HepG2 (cell line): ENCODE measurements around the gene SUN5. TPM values are rescaled to one million over a fixed set of nuclear protein-coding genes. Genes with fewer than 3 reads are reported as not detected.
A peak's percentile ranks its signal among the peaks of the same experiment; 100 is the strongest.

Experiments
- AKAP8 ChIP-seq: sonication (generic); formaldehyde crosslinking; IDR thresholded peaks from 2 replicates; pipeline ENCODE4 v1.5.1; 2020; ENCODE audit warnings: mild to moderate bottlenecking, missing genetic modification reagents
- ARHGAP35 ChIP-seq: sonication (generic); formaldehyde crosslinking; IDR thresholded peaks from 2 replicates; pipeline ENCODE4 v1.9.0; 2022; ENCODE audit warnings: mild to moderate bottlenecking, inconsistent platforms, moderate library complexity, missing genetic modification reagents, borderline replicate concordance
- CAMTA2 ChIP-seq: sonication (generic); formaldehyde crosslinking; IDR thresholded peaks from 2 replicates; pipeline ENCODE4 v1.4.0; 2020; ENCODE audit warnings: mild to moderate bottlenecking, missing genetic modification reagents, borderline replicate concordance
- GABPA ChIP-seq, 2 experiments: IDR thresholded peaks; 2 replicates each; pipeline ENCODE4 v1.6.1; 2011 to 2016; ENCODE audit warnings: low read depth in 2 of 2, low read length in 1 of 2, missing biosample characterization in 1 of 2, missing genetic modification characterization in 1 of 2
- HNF4A ChIP-seq: sonication (generic); formaldehyde crosslinking; IDR thresholded peaks from 2 replicates; pipeline ENCODE4 v1.4.0; 2020; ENCODE audit warnings: missing genetic modification reagents
- IKZF5 ChIP-seq: IDR thresholded peaks from 2 replicates; pipeline ENCODE4 v1.6.1; 2018; ENCODE audit warnings: missing genetic modification reagents, mild to moderate bottlenecking, missing compliant biosample characterization
- SMC3 ChIP-seq: IDR thresholded peaks from 2 replicates; pipeline ENCODE4 v1.6.1; 2011; ENCODE audit warnings: low read length, improper control_type of control experiment
- SRSF9 ChIP-seq: fragments of 200-400 bp; formaldehyde crosslinking; IDR thresholded peaks from 2 replicates; pipeline ENCODE4 v1.6.1; 2018; ENCODE audit warnings: borderline replicate concordance, mild to moderate bottlenecking, low read depth, low read length; ENCODE audit not compliant: insufficient read depth, poor library complexity, severe bottlenecking
- TSC22D2 ChIP-seq: sonication (generic); formaldehyde crosslinking; IDR thresholded peaks from 2 replicates; pipeline ENCODE4 v1.5.1; 2020; ENCODE audit warnings: missing genetic modification reagents, mild to moderate bottlenecking, borderline replicate concordance
- ZBTB3 ChIP-seq: sonication (generic); formaldehyde crosslinking; IDR thresholded peaks from 2 replicates; pipeline ENCODE4 v1.4.0; 2020; ENCODE audit warnings: low read depth, mild to moderate bottlenecking, moderate library complexity, missing genetic modification reagents, borderline replicate concordance
- ZNF484 ChIP-seq: sonication (generic); formaldehyde crosslinking; IDR thresholded peaks from 2 replicates; pipeline ENCODE4 v1.5.1; 2020; ENCODE audit warnings: mild to moderate bottlenecking, low read depth, missing genetic modification reagents, borderline replicate concordance
- ZNF652 ChIP-seq: IDR thresholded peaks from 2 replicates; pipeline ENCODE4 v1.6.1; 2016; ENCODE audit warnings: low read depth, borderline replicate concordance
- ZNF674 ChIP-seq: sonication (generic); formaldehyde crosslinking; IDR thresholded peaks from 2 replicates; pipeline ENCODE4 v1.5.0; 2020; ENCODE audit warnings: low read depth, mild to moderate bottlenecking, missing genetic modification reagents
- ZNF772 ChIP-seq: sonication (generic); formaldehyde crosslinking; IDR thresholded peaks from 2 replicates; pipeline ENCODE4 v1.5.0; 2020; ENCODE audit warnings: mild to moderate bottlenecking, missing genetic modification reagents
- ZNF792 ChIP-seq: IDR thresholded peaks from 2 replicates; pipeline ENCODE4 v1.6.1; 2016
- ZXDC ChIP-seq: sonication (generic); formaldehyde crosslinking; IDR thresholded peaks from 2 replicates; pipeline ENCODE4 v1.5.0; 2020; ENCODE audit warnings: mild to moderate bottlenecking, missing genetic modification reagents
- polyA plus RNA-seq, 8 experiments: library from polyadenylated mRNA; depleted of rRNA in 3 of 8; stranded (reverse) in 7 of 8; unstranded in 1 of 8; fragments of >200 nt; fragmentation: Illumina TruSeq in 4 of 8; extraction: Trizol in 4 of 8; gene quantifications; 2 replicates each; pipeline versions ENCODE4 v1.2.1 to v1.2.3, GENCODE V29; 2011 to 2016; ENCODE audit warnings: low read depth in 4 of 8, missing spikeins in 1 of 8, mixed read lengths in 1 of 8; ENCODE audit not compliant: insufficient read depth in 1 of 8
- total RNA-seq, 5 experiments: library from RNA; depleted of rRNA; stranded (reverse); fragments of >200 nt; fragmentation: Illumina TruSeq; extraction: Trizol; gene quantifications; 2 replicates each; pipeline ENCODE4 v1.2.3, GENCODE V29; 2016; ENCODE audit warnings: low read depth in 1 of 5
- TF ChIP-seq, protein P1 (sequence below): sonication (generic); formaldehyde crosslinking; IDR thresholded peaks from 2 replicates; pipeline ENCODE4 v1.4.0; 2020; ENCODE audit warnings: missing genetic modification reagents, mild to moderate bottlenecking, borderline replicate concordance

The SUN5 gene
- total and polyA plus RNA-seq, 2 of the 13 experiments (the other 11 are each of a cell fraction or from before 2014, with no cell fraction given): not detected

GRCh38 chr20:33009214-33010132 is 5.2 kb upstream of the SUN5 start (continued):
- peak; percentile 96; the same call in 1 of the 2 replicates for TF ChIP-seq AKAP8 (CRISPR knock-in tag)
- TF ChIP-seq GABPA (IDR thresholded peaks at IDR 0.05; ENCODE audit: low read depth, low read length): peak; percentile 55
- TF ChIP-seq GABPA (CRISPR knock-in tag; IDR thresholded peaks at IDR 0.05; ENCODE audit: low read depth): peak; percentile 90
- no peak for TF ChIP-seq SRSF9
- peak; percentile 99 for TF ChIP-seq ZNF792 (CRISPR knock-in tag)
- peak; percentile 92 for TF ChIP-seq ZXDC
- TF ChIP-seq ZNF652 (CRISPR knock-in tag): peak; percentile 56; the same call in 1 of the 2 replicates
- peak; percentile 99 for TF ChIP-seq IKZF5 (CRISPR knock-in tag)
- TF ChIP-seq CAMTA2: 0 out of 2 replicates have a peak, but pooled peaks have one; percentile 14
- TF ChIP-seq ZBTB3: peak; percentile 99
- 0 out of 2 replicates have a peak, but pooled peaks have one; percentile 56 for TF ChIP-seq ZNF674
- TF ChIP-seq TSC22D2 (CRISPR knock-in tag): peak; percentile 31; the same call in 1 of the 2 replicates
- 0 out of 2 replicates have a peak, but pooled peaks have one; percentile 16 for TF ChIP-seq SMC3
- peak; percentile 63 for TF ChIP-seq HNF4A (CRISPR knock-in tag)
- TF ChIP-seq ZNF772 (CRISPR knock-in tag): peak; percentile 91; the same call in 1 of the 2 replicates
- no peak; the same call in 1 of the 2 replicates for TF ChIP-seq ARHGAP35
- TF ChIP-seq, protein P1, sequence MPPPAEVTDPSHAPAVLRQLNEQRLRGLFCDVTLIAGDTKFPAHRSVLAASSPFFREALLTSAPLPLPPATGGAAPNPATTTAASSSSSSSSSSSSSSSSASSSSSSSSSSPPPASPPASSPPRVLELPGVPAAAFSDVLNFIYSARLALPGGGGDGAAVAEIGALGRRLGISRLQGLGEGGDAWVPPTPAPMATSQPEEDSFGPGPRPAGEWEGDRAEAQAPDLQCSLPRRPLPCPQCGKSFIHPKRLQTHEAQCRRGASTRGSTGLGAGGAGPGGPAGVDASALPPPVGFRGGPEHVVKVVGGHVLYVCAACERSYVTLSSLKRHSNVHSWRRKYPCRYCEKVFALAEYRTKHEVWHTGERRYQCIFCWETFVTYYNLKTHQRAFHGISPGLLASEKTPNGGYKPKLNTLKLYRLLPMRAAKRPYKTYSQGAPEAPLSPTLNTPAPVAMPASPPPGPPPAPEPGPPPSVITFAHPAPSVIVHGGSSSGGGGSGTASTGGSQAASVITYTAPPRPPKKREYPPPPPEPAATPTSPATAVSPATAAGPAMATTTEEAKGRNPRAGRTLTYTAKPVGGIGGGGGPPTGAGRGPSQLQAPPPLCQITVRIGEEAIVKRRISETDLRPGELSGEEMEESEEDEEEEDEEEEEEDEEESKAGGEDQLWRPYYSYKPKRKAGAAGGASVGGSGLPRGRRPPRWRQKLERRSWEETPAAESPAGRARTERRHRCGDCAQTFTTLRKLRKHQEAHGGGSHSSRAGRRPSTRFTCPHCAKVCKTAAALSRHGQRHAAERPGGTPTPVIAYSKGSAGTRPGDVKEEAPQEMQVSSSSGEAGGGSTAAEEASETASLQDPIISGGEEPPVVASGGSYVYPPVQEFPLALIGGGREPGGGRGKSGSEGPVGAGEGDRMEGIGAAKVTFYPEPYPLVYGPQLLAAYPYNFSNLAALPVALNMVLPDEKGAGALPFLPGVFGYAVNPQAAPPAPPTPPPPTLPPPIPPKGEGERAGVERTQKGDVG (CRISPR knock-in tag): peak; percentile 83
- TF ChIP-seq ZNF484 (CRISPR knock-in tag): peak; percentile 87; the same call in 1 of the 2 replicates
